Adrenal gland (tissue), 5 donors: Measurements from ENCODE around the gene DPP6.

Experiments
- CTCF ChIP-seq, 6 experiments: fragments of 450-650 bp in 4 of 6; fragments of 200-600 bp in 2 of 6; sonication (generic) in 1 of 6; IDR thresholded peaks; 1 replicate in 5 of 6; 2 replicates in 1 of 6; pipeline versions ENCODE4 v1.5.1 to v1.8.0; 2016 to 2021; ENCODE audit warnings: antibody characterized with exemption in 6 of 6, mild to moderate bottlenecking in 2 of 6, moderate library complexity in 1 of 6
- POLR2A ChIP-seq, 2 donors: fragments of 450-650 bp; IDR thresholded peaks; one replicate each; pipeline ENCODE4 v1.6.1; 2017; ENCODE audit warnings: antibody characterized with exemption in 2 of 2, mild to moderate bottlenecking in 2 of 2, moderate library complexity in 1 of 2
- donor health status: DM: no; HTN: no; CAD: no.

- TF ChIP-seq CTCF (IDR thresholded peaks at IDR 0.05) = no peak
- TF ChIP-seq POLR2A (IDR thresholded peaks at IDR 0.05) = no peak
Observed at GRCh38 chr7:154587792-154588191, 535.6 kb downstream of the DPP6 start.
